Keratinocyte (primary cell): Measurements from ENCODE around the gene RNF157. TPM values are rescaled to one million over a fixed set of nuclear protein-coding genes. Genes with fewer than 3 reads are reported as not detected.

Experiments
- DNase-seq: peaks from one replicate; pipeline ENCODE4 v3.0.0-alpha.2; 2011; ENCODE audit warnings: low read depth, missing footprints, low spot score
- FAIRE-seq: peaks from 2 replicates; lab custom pipeline; 2011; peaks lifted over from hg19 to GRCh38; lab: Jason Lieb, UNC
- H2AFZ ChIP-seq: 2 replicates; pipeline ENCODE4 v1.6.0; 2012; ENCODE audit warnings: low read length, control low read depth, inconsistent platforms; ENCODE audit not compliant: control insufficient read depth
- H3K27ac ChIP-seq: 2 replicates; pipeline ENCODE4 v1.5.1; 2011; ENCODE audit warnings: low read length; ENCODE audit not compliant: control insufficient read depth, insufficient read depth
- H3K27me3 ChIP-seq: 3 replicates; pipeline ENCODE4 v1.6.0; 2011; ENCODE audit warnings: low read length; ENCODE audit not compliant: control insufficient read depth, insufficient read depth; ENCODE audit errors: extremely low read depth
- H3K36me3 ChIP-seq, 2 experiments: 2 replicates in 1 of 2; 3 replicates in 1 of 2; pipeline ENCODE4 v1.5.1; 2011; ENCODE audit warnings: low read length in 2 of 2, mild to moderate bottlenecking in 1 of 2; ENCODE audit not compliant: control insufficient read depth in 2 of 2, insufficient read depth in 2 of 2; ENCODE audit errors: extremely low read depth in 1 of 2
- H3K4me1 ChIP-seq: 3 replicates; pipeline ENCODE4 v1.5.1; 2011; ENCODE audit warnings: low read length; ENCODE audit not compliant: control insufficient read depth, insufficient read depth; ENCODE audit errors: extremely low read depth
- H3K4me2 ChIP-seq: 3 replicates; pipeline ENCODE4 v1.6.0; 2011; ENCODE audit warnings: low read depth, low read length; ENCODE audit not compliant: control insufficient read depth, insufficient read depth; ENCODE audit errors: extremely low read depth
- H3K4me3 ChIP-seq, 3 experiments: fragments of 200-600 bp in 1 of 3; sonication (generic) in 1 of 3; 2 replicates in 2 of 3; 3 replicates in 1 of 3; pipeline ENCODE4 v1.5.1; 2011 to 2016; ENCODE audit warnings: low read length in 3 of 3, mild to moderate bottlenecking in 3 of 3, control low read depth in 2 of 3, inconsistent platforms in 1 of 3, low read depth in 1 of 3, mixed read lengths in 1 of 3, mixed run types in 1 of 3, moderate library complexity in 1 of 3; ENCODE audit not compliant: control insufficient read depth in 2 of 3, insufficient read depth in 2 of 3; ENCODE audit errors: extremely low read depth in 1 of 3
- H3K79me2 ChIP-seq: 2 replicates; pipeline ENCODE4 v1.6.0; 2012; ENCODE audit warnings: low read length; ENCODE audit not compliant: control insufficient read depth, insufficient read depth
- H3K9ac ChIP-seq: 3 replicates; pipeline ENCODE4 v1.6.0; 2011; ENCODE audit warnings: low read length; ENCODE audit not compliant: control insufficient read depth, insufficient read depth; ENCODE audit errors: extremely low read depth
- H3K9me1 ChIP-seq: 3 replicates; pipeline ENCODE4 v1.6.0; 2011; ENCODE audit warnings: low read length; ENCODE audit not compliant: control insufficient read depth, insufficient read depth; ENCODE audit errors: extremely low read depth
- H3K9me3 ChIP-seq: 2 replicates; pipeline ENCODE4 v1.5.1; 2012; ENCODE audit warnings: low read depth, low read length; ENCODE audit not compliant: control insufficient read depth
- H4K20me1 ChIP-seq: 3 replicates; pipeline ENCODE4 v1.6.0; 2011; ENCODE audit warnings: low read length; ENCODE audit not compliant: control insufficient read depth, insufficient read depth; ENCODE audit errors: extremely low read depth
- CTCF ChIP-seq, 3 experiments: IDR thresholded peaks in 1 of 3; conservative IDR thresholded peaks in 1 of 3; optimal IDR thresholded peaks in 1 of 3; 2 replicates in 2 of 3; 3 replicates in 1 of 3; pipeline versions ENCODE3 to v1.5.1; 2011; ENCODE audit warnings: low read length in 3 of 3, mild to moderate bottlenecking in 3 of 3, moderate library complexity in 2 of 3, control low read depth in 1 of 3, inconsistent platforms in 1 of 3; ENCODE audit not compliant: insufficient read depth in 2 of 3; ENCODE audit errors: extremely low read depth in 1 of 3
- EZH2 ChIP-seq: IDR thresholded peaks from one replicate; pipeline ENCODE4 v1.6.1; 2012; ENCODE audit warnings: inconsistent platforms, mild to moderate bottlenecking, low read length, moderate library complexity
- dilution Hi-C: fragments of 300-500 bp; cut with MboI; formaldehyde crosslinking; loops from one replicate; pipeline ENCODE4 v1.7.0; 2020; ENCODE audit warnings: low sequenced_read_pairs; ENCODE audit not compliant: extremely low pct_ligation_motif_present
- polyA plus RNA-seq, 5 experiments: library from polyadenylated mRNA; depleted of rRNA in 3 of 5; stranded (reverse) in 3 of 5; stranded (forward) in 1 of 5; unstranded in 1 of 5; fragments of >200 nt; gene quantifications; 1 replicate in 1 of 5; 2 replicates in 3 of 5; 3 replicates in 1 of 5; pipeline versions ENCODE4 v1.2.1 to v1.2.3, GENCODE V29; 2011 to 2012; ENCODE audit warnings: missing spikeins in 2 of 5, low read depth in 1 of 5, low replicate concordance in 1 of 5

The RNF157 gene
- polyA plus RNA-seq, 1 donor (not counting 4 experiments of a cell fraction or from before 2014, with no cell fraction given), result not detected

- H3K79me2 ChIP-seq, result no peaks in the 10 kb centered on the region
- no peaks in the 10 kb centered on the region for H3K9me1 ChIP-seq
- no peaks in the 10 kb centered on the region for H3K9me3 ChIP-seq
- no peak overlapping the region for H3K4me2 ChIP-seq
- DNase-seq (no peak), FAIRE-seq (no peak)
- no peaks in the 10 kb centered on the region for H4K20me1 ChIP-seq
- H3K27ac ChIP-seq, result no peak overlapping the region
- TF ChIP-seq CTCF (optimal IDR thresholded peaks at IDR 0.05 in 1 of 3, IDR thresholded peaks at IDR 0.05 in 1 of 3, conservative IDR thresholded peaks at IDR 0.05 in 1 of 3; ENCODE audit: extremely low read depth in 1 of 3, insufficient read depth in 2 of 3, low read length in 3 of 3) (no peak), EZH2 (no peak)
- peaks cover 7% of the 10 kb centered on the region for H3K4me1 ChIP-seq
- no peak overlapping the region for H2AFZ ChIP-seq
- no peak overlapping the region for H3K4me3 ChIP-seq
- H3K36me3 ChIP-seq, result no peaks in the 10 kb centered on the region
- no peak overlapping the region for H3K9ac ChIP-seq
- no peaks in the 10 kb centered on the region for H3K27me3 ChIP-seq
- dilution Hi-C loops, result no loop called here
Observed at GRCh38 chr17:76276069-76276431, 35.8 kb upstream of the RNF157 start.

GRCh38 chr17:76275382-76276068, 35.2 kb upstream of the RNF157 start:
- FAIRE-seq, result no peak
- no peak overlapping the region for H3K27ac ChIP-seq

More at GRCh38 chr17:76275382-76276068, 35.2 kb upstream of the RNF157 start:
- no peaks in the 10 kb centered on the region for H3K9me1 ChIP-seq
- H3K9ac ChIP-seq, result no peak overlapping the region
- H2AFZ ChIP-seq, result no peak overlapping the region
- peaks cover 7% of the 10 kb centered on the region for H3K4me1 ChIP-seq
- dilution Hi-C loops, result no loop called here
- no peaks in the 10 kb centered on the region for H4K20me1 ChIP-seq
- no peak for DNase-seq
- TF ChIP-seq EZH2 (no peak), CTCF (optimal IDR thresholded peaks at IDR 0.05 in 1 of 3, IDR thresholded peaks at IDR 0.05 in 1 of 3, conservative IDR thresholded peaks at IDR 0.05 in 1 of 3; ENCODE audit: extremely low read depth in 1 of 3, insufficient read depth in 2 of 3, low read length in 3 of 3) (no peak)
- H3K27me3 ChIP-seq, result no peaks in the 10 kb centered on the region
- H3K79me2 ChIP-seq, result no peaks in the 10 kb centered on the region
- no peak overlapping the region for H3K4me3 ChIP-seq
- H3K36me3 ChIP-seq, result peaks cover 0 to 3% of the 10 kb centered on the region in 2 experiments
- H3K4me2 ChIP-seq, result no peak overlapping the region
- no peaks in the 10 kb centered on the region for H3K9me3 ChIP-seq
